Measurements from ENCODE around the gene VWA5B1. TPM values are rescaled to one million over a fixed set of nuclear protein-coding genes. Genes with fewer than 3 reads are reported as not detected.

The VWA5B1 gene
- total RNA-seq, 1 experiment from 2014 or later = not detected

- Histone ChIP-seq H3K4me3 (ENCODE audit: low read length) (no peak overlapping the region), H3F3A (ENCODE audit: low read length, unreplicated experiment) (no peaks in the 10 kb centered on the region), H3K4me2 (ENCODE audit: low read length) (no peak overlapping the region), H3K27me3 (ENCODE audit: low read length) (no peaks in the 10 kb centered on the region), H3K9me3 (ENCODE audit: low read length) (peaks cover 4% of the 10 kb centered on the region; the same call in 1 of the 2 replicates), H2AFZ (ENCODE audit: low read length) (no peak overlapping the region), H3K79me2 (ENCODE audit: low read length) (no peaks in the 10 kb centered on the region), H3K9me2 (replicated peaks; ENCODE audit: low read length) (no peaks in the 10 kb centered on the region), H3K36me3 (ENCODE audit: low read depth, low read length) (no peaks in the 10 kb centered on the region), H3K9ac (ENCODE audit: low read length) (no peak overlapping the region), H4K20me1 (ENCODE audit: low read length) (no peaks in the 10 kb centered on the region), H3K4me1 (ENCODE audit: insufficient read depth, low read length) (no peaks in the 10 kb centered on the region), H3K27ac (ENCODE audit: low read length) (no peak overlapping the region)
- TF ChIP-seq EZH2phosphoT487 (IDR thresholded peaks at IDR 0.05; ENCODE audit: borderline replicate concordance, low read length) = no peak
- TF ChIP-seq, protein P1, sequence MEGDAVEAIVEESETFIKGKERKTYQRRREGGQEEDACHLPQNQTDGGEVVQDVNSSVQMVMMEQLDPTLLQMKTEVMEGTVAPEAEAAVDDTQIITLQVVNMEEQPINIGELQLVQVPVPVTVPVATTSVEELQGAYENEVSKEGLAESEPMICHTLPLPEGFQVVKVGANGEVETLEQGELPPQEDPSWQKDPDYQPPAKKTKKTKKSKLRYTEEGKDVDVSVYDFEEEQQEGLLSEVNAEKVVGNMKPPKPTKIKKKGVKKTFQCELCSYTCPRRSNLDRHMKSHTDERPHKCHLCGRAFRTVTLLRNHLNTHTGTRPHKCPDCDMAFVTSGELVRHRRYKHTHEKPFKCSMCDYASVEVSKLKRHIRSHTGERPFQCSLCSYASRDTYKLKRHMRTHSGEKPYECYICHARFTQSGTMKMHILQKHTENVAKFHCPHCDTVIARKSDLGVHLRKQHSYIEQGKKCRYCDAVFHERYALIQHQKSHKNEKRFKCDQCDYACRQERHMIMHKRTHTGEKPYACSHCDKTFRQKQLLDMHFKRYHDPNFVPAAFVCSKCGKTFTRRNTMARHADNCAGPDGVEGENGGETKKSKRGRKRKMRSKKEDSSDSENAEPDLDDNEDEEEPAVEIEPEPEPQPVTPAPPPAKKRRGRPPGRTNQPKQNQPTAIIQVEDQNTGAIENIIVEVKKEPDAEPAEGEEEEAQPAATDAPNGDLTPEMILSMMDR (conservative IDR thresholded peaks at IDR 0.05; ENCODE audit: low read depth, low read length) = no peak
- no peak for TF ChIP-seq EZH2 (IDR thresholded peaks at IDR 0.05; ENCODE audit: low read length, unreplicated experiment)
- intact Hi-C loops (cut with micrococcal nuclease) = no loop called here
- DNase-seq (no peak), ATAC-seq (no peak)
- ChIA-PET POLR2A (ENCODE audit: unreplicated experiment) (no interaction called here), CTCF (no interaction called here)
- BruUV-seq (replicated peaks) = no TSS peak
Measured at GRCh38 chr1:20399196-20399595, 108.5 kb downstream of the VWA5B1 start.

DNA sequence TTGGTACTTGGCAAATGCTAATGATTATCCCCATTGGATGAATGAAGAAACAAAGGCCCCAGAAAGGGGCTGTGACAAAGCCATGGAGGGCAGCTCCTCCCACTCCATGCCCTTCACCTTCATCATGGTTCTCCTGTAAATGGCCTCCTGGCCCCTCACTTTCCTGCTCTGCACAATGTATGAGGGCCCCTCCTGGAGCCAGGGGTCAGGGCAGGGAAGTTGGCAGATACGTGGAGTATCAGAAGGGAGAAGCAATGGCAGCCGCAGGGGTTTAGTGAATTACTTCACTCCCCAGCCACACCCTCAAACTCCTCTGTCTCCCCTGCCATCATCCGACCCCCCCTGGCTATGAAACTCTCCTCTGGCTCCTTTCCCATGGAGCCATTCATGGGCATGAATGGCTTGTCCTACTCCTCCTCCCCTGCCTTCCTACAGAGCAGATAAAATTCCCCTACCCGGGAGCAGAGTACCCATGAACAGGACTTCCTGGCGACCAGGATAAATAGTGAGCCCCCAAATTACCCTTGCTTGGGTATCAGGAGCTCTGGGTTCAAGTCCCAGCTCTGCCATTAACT lies 109.0 kb downstream of the VWA5B1 start:
- H2AFZ ChIP-seq (ENCODE audit: low read length) = no peak overlapping the region

More for the DNA sequence above, 109.0 kb downstream of the VWA5B1 start:
- intact Hi-C loops (cut with micrococcal nuclease) = no loop called here
- Histone ChIP-seq H3K36me3 (ENCODE audit: low read depth, low read length) (no peaks in the 10 kb centered on the region), H4K20me1 (ENCODE audit: low read length) (no peaks in the 10 kb centered on the region), H3K4me1 (ENCODE audit: insufficient read depth, low read length) (no peaks in the 10 kb centered on the region), H3K9me2 (replicated peaks; ENCODE audit: low read length) (no peaks in the 10 kb centered on the region), H3F3A (ENCODE audit: low read length, unreplicated experiment) (no peaks in the 10 kb centered on the region), H3K4me3 (ENCODE audit: low read length) (no peak overlapping the region), H3K79me2 (ENCODE audit: low read length) (no peaks in the 10 kb centered on the region), H3K9ac (ENCODE audit: low read length) (no peak overlapping the region), H3K27me3 (ENCODE audit: low read length) (no peaks in the 10 kb centered on the region), H3K9me3 (ENCODE audit: low read length) (peaks cover 4% of the 10 kb centered on the region; the same call in 1 of the 2 replicates), H3K27ac (ENCODE audit: low read length) (no peak overlapping the region), H3K4me2 (ENCODE audit: low read length) (no peak overlapping the region)
- BruUV-seq (replicated peaks) = no TSS peak
- ChIA-PET CTCF (no interaction called here), POLR2A (ENCODE audit: unreplicated experiment) (no interaction called here)
- TF ChIP-seq EZH2 (IDR thresholded peaks at IDR 0.05; ENCODE audit: low read length, unreplicated experiment) = no peak
- TF ChIP-seq, protein P1 (conservative IDR thresholded peaks at IDR 0.05; ENCODE audit: low read depth, low read length) = no peak
- no peak for TF ChIP-seq EZH2phosphoT487 (IDR thresholded peaks at IDR 0.05; ENCODE audit: borderline replicate concordance, low read length)
- DNase-seq (no peak), ATAC-seq (no peak)

Data from PC-3 (cell line).